Endothelial cell of umbilical vein (primary cell): Measurements from ENCODE around the gene DGCR2. TPM values are rescaled to one million over a fixed set of nuclear protein-coding genes. Genes with fewer than 3 reads are reported as not detected.

ENCODE experiments used
- BruUV-seq: library from RNA; stranded (reverse); fragments of 400-500 nt; replicated peaks from 2 replicates; lab custom pipeline; 2021; lab: Mats Ljungman, UMichigan
- CTCF ChIA-PET: fragments of 300-600, 350-600 bp; sonication (Branson Sonifier 250); formaldehyde crosslinking; loops from one replicate; lab custom pipeline; 2021; ENCODE audit warnings: antibody characterized with exemption, inconsistent platforms; lab: Charles Lee
- POLR2A ChIA-PET: fragments of 300-600, 350-600 bp; sonication (Branson Sonifier 250); formaldehyde crosslinking; loops from one replicate; lab custom pipeline; 2021; ENCODE audit warnings: antibody characterized with exemption, inconsistent platforms; lab: Charles Lee
- DNase-seq: peaks from one replicate; pipeline ENCODE4 v3.0.0-alpha.2; 2011; ENCODE audit warnings: low read depth, low spot score
- FAIRE-seq: peaks from 2 replicates; lab custom pipeline; 2011; peaks lifted over from hg19 to GRCh38; lab: Jason Lieb, UNC
- H2AFZ ChIP-seq: 2 replicates; pipeline ENCODE4 v1.6.0; 2012; ENCODE audit warnings: low read depth, low read length, control low read depth, inconsistent platforms
- H3K27ac ChIP-seq: 2 replicates; pipeline ENCODE4 v1.5.1; 2011; ENCODE audit warnings: low read depth, mild to moderate bottlenecking, control low read depth, low read length, moderate library complexity; ENCODE audit not compliant: insufficient read depth
- H3K27me3 ChIP-seq, 2 experiments: 2 replicates each; pipeline versions ENCODE4 v1.6.0 to v1.6.1; 2011; ENCODE audit warnings: low read length in 2 of 2, mixed read lengths in 1 of 2; ENCODE audit not compliant: control insufficient read depth in 2 of 2, insufficient read depth in 2 of 2
- H3K36me3 ChIP-seq, 2 experiments: 2 replicates in 1 of 2; 3 replicates in 1 of 2; pipeline ENCODE4 v1.5.1; 2011; ENCODE audit warnings: low read length in 2 of 2, mild to moderate bottlenecking in 1 of 2, moderate library complexity in 1 of 2; ENCODE audit not compliant: control insufficient read depth in 2 of 2, insufficient read depth in 2 of 2; ENCODE audit errors: extremely low read depth in 1 of 2
- H3K4me1 ChIP-seq: 3 replicates; pipeline ENCODE4 v1.5.1; 2011; ENCODE audit warnings: mild to moderate bottlenecking, low read length; ENCODE audit not compliant: control insufficient read depth, insufficient read depth; ENCODE audit errors: extremely low read depth
- H3K4me2 ChIP-seq: 2 replicates; pipeline ENCODE4 v1.6.1; 2011; ENCODE audit warnings: low read length, control low read depth, mixed read lengths; ENCODE audit not compliant: insufficient read depth
- H3K4me3 ChIP-seq, 3 experiments: fragments of 200-600 bp in 1 of 3; sonication (generic), shearing (Covaris generic) in 1 of 3; replicated peaks in 1 of 3; 2 replicates each; pipeline ENCODE4 v1.5.1; 2011 to 2016; ENCODE audit warnings: control low read depth in 3 of 3, low read length in 3 of 3, mild to moderate bottlenecking in 2 of 3, inconsistent platforms in 1 of 3, low read depth in 1 of 3, moderate library complexity in 1 of 3; ENCODE audit not compliant: insufficient read depth in 1 of 3
- H3K79me2 ChIP-seq: 2 replicates; pipeline ENCODE4 v1.6.0; 2012; ENCODE audit warnings: low read length, inconsistent platforms; ENCODE audit not compliant: control insufficient read depth, insufficient read depth
- H3K9ac ChIP-seq: replicated peaks from 2 replicates; pipeline ENCODE3; 2011; ENCODE audit warnings: low read length, control low read depth; ENCODE audit not compliant: insufficient read depth; ENCODE audit errors: extremely low read depth
- H3K9me1 ChIP-seq: replicated peaks from 3 replicates; pipeline ENCODE4 v1.6.0; 2011; ENCODE audit warnings: mild to moderate bottlenecking, low read length; ENCODE audit not compliant: control insufficient read depth, insufficient read depth; ENCODE audit errors: extremely low read depth
- H3K9me3 ChIP-seq: replicated peaks from 2 replicates; pipeline ENCODE4 v1.5.1; 2012; ENCODE audit warnings: low read length, inconsistent platforms; ENCODE audit not compliant: control insufficient read depth, insufficient read depth
- H4K20me1 ChIP-seq: replicated peaks from 2 replicates; pipeline ENCODE3; 2011; ENCODE audit warnings: mild to moderate bottlenecking, low read length; ENCODE audit not compliant: control insufficient read depth, insufficient read depth; ENCODE audit errors: extremely low read depth
- EZH2 ChIP-seq: IDR thresholded peaks from 2 replicates; pipeline ENCODE4 v1.6.1; 2012; ENCODE audit warnings: borderline replicate concordance, low read depth, mild to moderate bottlenecking, moderate library complexity, low read length, inconsistent platforms; ENCODE audit not compliant: severe bottlenecking
- FOS ChIP-seq: IDR thresholded peaks from 2 replicates; pipeline ENCODE4 v1.6.1; 2011; ENCODE audit warnings: mild to moderate bottlenecking, low read length, moderate library complexity, borderline replicate concordance; ENCODE audit not compliant: insufficient read depth
- GATA2 ChIP-seq: IDR thresholded peaks from 2 replicates; pipeline ENCODE4 v1.7.0; 2011; ENCODE audit warnings: low read depth, mild to moderate bottlenecking, moderate library complexity, mixed read lengths, low read length; ENCODE audit not compliant: insufficient read length, insufficient read depth
- JUN ChIP-seq: IDR thresholded peaks from 2 replicates; pipeline ENCODE4 v1.6.1; 2011; ENCODE audit warnings: borderline replicate concordance, low read depth; ENCODE audit not compliant: insufficient read length, insufficient read depth
- MYC ChIP-seq: IDR thresholded peaks from one replicate; pipeline ENCODE4 v1.6.1; 2011; ENCODE audit warnings: mild to moderate bottlenecking, low read depth, low read length
- POLR2A ChIP-seq: IDR thresholded peaks from 2 replicates; pipeline ENCODE4 v1.6.1; 2012; ENCODE audit warnings: low read depth, mild to moderate bottlenecking, control low read depth, low read length
- POLR2AphosphoS5 ChIP-seq: IDR thresholded peaks from 2 replicates; pipeline ENCODE4 v1.6.1; 2012; ENCODE audit warnings: low read depth, mild to moderate bottlenecking, control low read depth, low read length, moderate library complexity; ENCODE audit not compliant: insufficient read depth
- dilution Hi-C: fragments of 300-500 bp; cut with MboI; formaldehyde crosslinking; loops from one replicate; pipeline ENCODE4 v1.15.0; 2019; ENCODE audit warnings: low sequenced_read_pairs; ENCODE audit not compliant: extremely low pct_ligation_motif_present
- intact Hi-C: fragments of 100-400 bp; cut with micrococcal nuclease; formaldehyde crosslinking; loops from one replicate; pipeline ENCODE4 v1.10.0; 2022
- polyA plus RNA-seq, 4 experiments: library from polyadenylated mRNA; depleted of rRNA in 3 of 4; stranded (reverse) in 3 of 4; unstranded in 1 of 4; fragments of >200 nt; gene quantifications; 2 replicates each; pipeline versions ENCODE4 v1.2.1 to v1.2.3, GENCODE V29; 2011 to 2012; ENCODE audit warnings: missing spikeins in 1 of 4
- total RNA-seq: library from RNA; stranded (reverse); gene quantifications from 2 replicates; pipeline ENCODE4 v1.2.3, GENCODE V29; 2021
- TF ChIP-seq, protein P1 (sequence below): IDR thresholded peaks from 2 replicates; pipeline ENCODE4 v1.6.1; 2011; ENCODE audit not compliant: insufficient read depth, insufficient read length
- TF ChIP-seq, protein P2 (sequence below), 2 donors: IDR thresholded peaks; 1 replicate in 1 of 2; 2 replicates in 1 of 2; pipeline ENCODE4 v1.5.1; 2011; ENCODE audit warnings: low read length in 2 of 2, mild to moderate bottlenecking in 2 of 2, moderate library complexity in 2 of 2, control low read depth in 1 of 2, inconsistent platforms in 1 of 2, low read depth in 1 of 2; ENCODE audit not compliant: insufficient read depth in 1 of 2; ENCODE audit errors: extremely low read depth in 1 of 2

Gene DGCR2
- total and polyA plus RNA-seq, 2 donors (not counting 3 experiments of a cell fraction or from before 2014, with no cell fraction given): 44.8 to 51.2 TPM

DNA sequence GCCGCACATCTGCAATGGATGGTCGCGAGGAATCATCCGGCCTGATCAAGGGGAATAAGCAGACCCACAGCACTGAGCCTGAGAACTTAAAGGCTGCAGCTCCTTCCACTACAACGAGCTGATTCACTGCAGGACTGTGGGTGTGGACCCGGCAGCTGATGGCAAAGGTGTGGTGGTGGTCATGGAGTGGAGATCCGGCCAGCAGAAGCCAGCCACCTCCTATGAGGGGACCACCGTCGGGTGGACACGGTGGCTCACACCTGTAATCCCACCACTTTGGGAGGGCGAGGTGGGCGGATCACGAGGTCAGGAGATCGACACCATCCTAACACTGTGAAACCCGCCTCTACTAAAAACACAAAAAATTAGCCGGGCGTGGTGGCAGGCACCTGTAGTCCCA lies 66.4 kb downstream of the DGCR2 start:
- intact Hi-C loops: no loop called here
- Histone ChIP-seq H3K27me3 (no peaks in the 10 kb centered on the region), H3K9ac (no peak overlapping the region), H3K79me2 (no peaks in the 10 kb centered on the region), H4K20me1 (no peaks in the 10 kb centered on the region), H3K9me3 (no peaks in the 10 kb centered on the region), H3K4me2 (no peak overlapping the region), H3K4me3 (no peak overlapping the region), H3K9me1 (no peaks in the 10 kb centered on the region), H2AFZ (no peak overlapping the region), H3K36me3 (peaks cover 5 to 28% of the 10 kb centered on the region in 2 experiments), H3K27ac (no peak overlapping the region), H3K4me1 (no peaks in the 10 kb centered on the region)
- dilution Hi-C loops: no loop called here
- DNase-seq: no peak
- TF ChIP-seq GATA2 (no peak), POLR2AphosphoS5 (no peak), POLR2A (no peak), JUN (no peak), EZH2 (no peak), FOS (no peak), MYC (no peak)
- TF ChIP-seq, protein P1, sequence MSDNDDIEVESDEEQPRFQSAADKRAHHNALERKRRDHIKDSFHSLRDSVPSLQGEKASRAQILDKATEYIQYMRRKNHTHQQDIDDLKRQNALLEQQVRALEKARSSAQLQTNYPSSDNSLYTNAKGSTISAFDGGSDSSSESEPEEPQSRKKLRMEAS: no peak
- TF ChIP-seq, protein P2, sequence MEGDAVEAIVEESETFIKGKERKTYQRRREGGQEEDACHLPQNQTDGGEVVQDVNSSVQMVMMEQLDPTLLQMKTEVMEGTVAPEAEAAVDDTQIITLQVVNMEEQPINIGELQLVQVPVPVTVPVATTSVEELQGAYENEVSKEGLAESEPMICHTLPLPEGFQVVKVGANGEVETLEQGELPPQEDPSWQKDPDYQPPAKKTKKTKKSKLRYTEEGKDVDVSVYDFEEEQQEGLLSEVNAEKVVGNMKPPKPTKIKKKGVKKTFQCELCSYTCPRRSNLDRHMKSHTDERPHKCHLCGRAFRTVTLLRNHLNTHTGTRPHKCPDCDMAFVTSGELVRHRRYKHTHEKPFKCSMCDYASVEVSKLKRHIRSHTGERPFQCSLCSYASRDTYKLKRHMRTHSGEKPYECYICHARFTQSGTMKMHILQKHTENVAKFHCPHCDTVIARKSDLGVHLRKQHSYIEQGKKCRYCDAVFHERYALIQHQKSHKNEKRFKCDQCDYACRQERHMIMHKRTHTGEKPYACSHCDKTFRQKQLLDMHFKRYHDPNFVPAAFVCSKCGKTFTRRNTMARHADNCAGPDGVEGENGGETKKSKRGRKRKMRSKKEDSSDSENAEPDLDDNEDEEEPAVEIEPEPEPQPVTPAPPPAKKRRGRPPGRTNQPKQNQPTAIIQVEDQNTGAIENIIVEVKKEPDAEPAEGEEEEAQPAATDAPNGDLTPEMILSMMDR (IDR thresholded peaks at IDR 0.05; ENCODE audit: extremely low read depth in 1 of 2, insufficient read depth in 1 of 2, low read depth in 1 of 2, low read length in 2 of 2): no peak
- FAIRE-seq: no peak
- POLR2A ChIA-PET: no interaction called here
- CTCF ChIA-PET: interaction anchor here (0.9 kb wide), 1 partner anchor 12 kb away, joined by 3 read pairs; no protein-coding TSS in a partner anchor
- no TSS peak for BruUV-seq
